Measurements from ENCODE around the gene AP3S2. TPM values are rescaled to one million over a fixed set of nuclear protein-coding genes. Genes with fewer than 3 reads are reported as not detected.
"Not testable (repeated sequence)": the region's sequence is repeated elsewhere in the genome, so short reads cannot be mapped to it uniquely, and the experiment has no call there.

AP3S2 gene
- total RNA-seq (2014; rRNA removed; shearing (Covaris generic)): 53.9 and 89.7 TPM in 2 replicates

- peak; percentile 96 for DNase-seq (ENCODE audit: low read depth)
Observed at GRCh38 chr15:89893696-89894447, at the start of gene AP3S2. Gene AP3S2 (minus strand): TSS chr15:89893994. CDS start chr15:89893949, 45 bp downstream.

- no peak for DNase-seq (ENCODE audit: low read depth)
Observed at GRCh38 chr15:89939910-89940309, 46.1 kb upstream of the AP3S2 start.

GRCh38 chr15:89939377-89939776, 45.6 kb upstream of the AP3S2 start:
- DNase-seq (ENCODE audit: low read depth): not testable (repeated sequence)

GRCh38 chr15:89937365-89938350, 43.9 kb upstream of the AP3S2 start:
- DNase-seq (ENCODE audit: low read depth): no peak

GRCh38 chr15:89936786-89937265, 43.0 kb upstream of the AP3S2 start:
- DNase-seq (ENCODE audit: low read depth): no peak

GRCh38 chr15:89936051-89936785, 42.4 kb upstream of the AP3S2 start:
- no peak for DNase-seq (ENCODE audit: low read depth)

GRCh38 chr15:89932880-89933279, 39.1 kb upstream of the AP3S2 start:
- DNase-seq (ENCODE audit: low read depth): no peak

- no peak for DNase-seq (ENCODE audit: low read depth)
Observed at GRCh38 chr15:89928421-89928820, 34.6 kb upstream of the AP3S2 start.

- no peak for DNase-seq (ENCODE audit: low read depth)
Observed at GRCh38 chr15:89926158-89926557, 32.4 kb upstream of the AP3S2 start.

GRCh38 chr15:89917442-89918101, 23.8 kb upstream of the AP3S2 start:
- peak; percentile 25 for DNase-seq (ENCODE audit: low read depth)

GRCh38 chr15:89916660-89917059, 22.9 kb upstream of the AP3S2 start:
- no peak for DNase-seq (ENCODE audit: low read depth)

GRCh38 chr15:89912674-89913396, 19.0 kb upstream of the AP3S2 start, which contains the start of gene ARPIN:
Gene ARPIN (minus strand): TSS chr15:89912952. CDS start chr15:89912835, 117 bp downstream.
- peak; percentile 61 for DNase-seq (ENCODE audit: low read depth)

- DNase-seq (ENCODE audit: low read depth): peak; percentile 28
Observed at GRCh38 chr15:89912145-89912673, 18.4 kb upstream of the AP3S2 start.

- DNase-seq (ENCODE audit: low read depth): no peak
Observed at GRCh38 chr15:89910891-89911626, 17.3 kb upstream of the AP3S2 start.

- DNase-seq (ENCODE audit: low read depth): no peak
Observed at GRCh38 chr15:89909611-89910010, 15.8 kb upstream of the AP3S2 start.

- DNase-seq (ENCODE audit: low read depth): no peak
Observed at GRCh38 chr15:89908226-89908625, 14.4 kb upstream of the AP3S2 start.

- no peak for DNase-seq (ENCODE audit: low read depth)
Observed at GRCh38 chr15:89907289-89907688, 13.5 kb upstream of the AP3S2 start.

- DNase-seq (ENCODE audit: low read depth): no peak
Observed at GRCh38 chr15:89905846-89906378, 12.1 kb upstream of the AP3S2 start.

GRCh38 chr15:89904519-89904918, 10.7 kb upstream of the AP3S2 start:
- no peak for DNase-seq (ENCODE audit: low read depth)

Measured in Daoy (cell line).